HepG2 (cell line): ENCODE results near the gene PRKN. TPM values are rescaled to one million over a fixed set of nuclear protein-coding genes. Genes with fewer than 3 reads are reported as not detected.

Source experiments
- ATAC-seq: fragments of 200-7000 bp; cut with Tn5 transposase; 3 replicates; pipeline ENCODE4 v1.9.1; 2020; ENCODE audit warnings: mild to moderate bottlenecking, moderate library complexity
- BruUV-seq: library from RNA; stranded (reverse); fragments of 400-500 nt; replicated peaks from 2 replicates; lab custom pipeline; 2021; lab: Mats Ljungman, UMichigan
- CTCF ChIA-PET: fragments of 300-600 bp; formaldehyde crosslinking; extraction: SDS; loops from one replicate; lab custom pipeline; 2021; ENCODE audit warnings: low total read pairs, inconsistent platforms, low intra/inter-chr PET ratio; lab: Yijun Ruan, JAX
- POLR2A ChIA-PET: fragments of 350-600 bp; sonication (Branson Sonifier 250); formaldehyde crosslinking; loops from one replicate; lab custom pipeline; 2020; ENCODE audit warnings: antibody characterized with exemption, inconsistent platforms; lab: Yijun Ruan, JAX
- DNase-seq: peaks from one replicate; pipeline ENCODE4 v3.0.0-alpha.2; 2015; ENCODE audit warnings: low spot score
- FAIRE-seq: peaks from 3 replicates; lab custom pipeline; 2011; peaks lifted over from hg19 to GRCh38; lab: Jason Lieb, UNC
- H2AFZ ChIP-seq: one replicate; pipeline ENCODE4 v1.6.1; 2011; ENCODE audit warnings: low read length, inconsistent platforms
- H3K27ac ChIP-seq: fragments of 300-600 bp; 3 replicates; pipeline ENCODE4 v1.8.0; 2011; ENCODE audit warnings: mixed run types, mild to moderate bottlenecking, mixed read lengths, low read length, inconsistent platforms; ENCODE audit not compliant: insufficient read depth; ENCODE audit errors: extremely low read length
- H3K27me3 ChIP-seq, 2 experiments: fragments of 200-600 bp in 1 of 2; 2 replicates in 1 of 2; 3 replicates in 1 of 2; pipeline versions ENCODE4 v1.6.0 to v1.8.0; 2011; ENCODE audit warnings: low read length in 2 of 2, mild to moderate bottlenecking in 2 of 2, moderate library complexity in 2 of 2, inconsistent platforms in 1 of 2; ENCODE audit not compliant: insufficient read depth in 2 of 2, control insufficient read depth in 1 of 2
- H3K36me3 ChIP-seq, 2 experiments: fragments of 200-600 bp in 1 of 2; replicated peaks in 1 of 2; 2 replicates in 1 of 2; 3 replicates in 1 of 2; pipeline versions ENCODE4 v1.5.1 to v1.8.0; 2011; ENCODE audit warnings: low read length in 2 of 2, inconsistent platforms in 1 of 2; ENCODE audit not compliant: insufficient read depth in 2 of 2, control insufficient read depth in 1 of 2
- H3K4me1 ChIP-seq: 2 replicates; pipeline ENCODE4 v1.5.1; 2012; ENCODE audit warnings: low read length, inconsistent platforms; ENCODE audit not compliant: insufficient read depth
- H3K4me2 ChIP-seq: 2 replicates; pipeline ENCODE4 v1.6.0; 2011; ENCODE audit warnings: low read depth, low read length, inconsistent platforms
- H3K4me3 ChIP-seq, 3 experiments: fragments of 200-600 bp in 1 of 3; sonication (generic), shearing (Covaris generic) in 1 of 3; replicated peaks in 1 of 3; 2 replicates each; pipeline ENCODE4 v1.5.1; 2011 to 2016; ENCODE audit warnings: low read length in 3 of 3, inconsistent platforms in 2 of 3, low read depth in 2 of 3, mild to moderate bottlenecking in 2 of 3, control low read depth in 1 of 3, mixed read lengths in 1 of 3; ENCODE audit not compliant: insufficient read depth in 1 of 3
- H3K79me2 ChIP-seq: one replicate; pipeline ENCODE4 v1.6.1; 2011; ENCODE audit warnings: low read length, inconsistent platforms; ENCODE audit not compliant: insufficient read depth
- H3K9ac ChIP-seq: 2 replicates; pipeline ENCODE4 v1.6.0; 2011; ENCODE audit warnings: mild to moderate bottlenecking, low read depth, low read length, inconsistent platforms; ENCODE audit not compliant: insufficient read depth
- H3K9me3 ChIP-seq: 2 replicates; pipeline ENCODE4 v1.5.1; 2012; ENCODE audit warnings: mild to moderate bottlenecking, low read length
- H4K20me1 ChIP-seq: 2 replicates; pipeline ENCODE4 v1.6.0; 2011; ENCODE audit warnings: inconsistent platforms, mild to moderate bottlenecking, low read length, moderate library complexity; ENCODE audit not compliant: insufficient read depth
- ATF1 ChIP-seq: IDR thresholded peaks from 2 replicates; pipeline ENCODE4 v1.6.1; 2016; ENCODE audit warnings: mild to moderate bottlenecking, control low read depth
- CREB1 ChIP-seq, 2 experiments: fragments of 450-650 bp in 1 of 2; IDR thresholded peaks; 2 replicates each; pipeline ENCODE4 v1.6.1; 2016 to 2017; ENCODE audit warnings: control low read depth in 1 of 2, mild to moderate bottlenecking in 1 of 2, missing compliant biosample characterization in 1 of 2, missing genetic modification characterization in 1 of 2
- GRHL1 ChIP-seq: sonication (generic); formaldehyde crosslinking; conservative IDR thresholded peaks from 2 replicates; pipeline ENCODE4 v1.8.0; 2022; ENCODE audit warnings: missing genetic modification reagents
- HNRNPH1 ChIP-seq: fragments of 200-400 bp; formaldehyde crosslinking; optimal IDR thresholded peaks from 2 replicates; pipeline ENCODE3; 2017; ENCODE audit warnings: mild to moderate bottlenecking, low read depth, low read length
- KMT2A ChIP-seq: sonication (generic); formaldehyde crosslinking; IDR thresholded peaks from 2 replicates; pipeline ENCODE4 v1.4.0; 2020; ENCODE audit warnings: missing genetic modification reagents
- MAFG ChIP-seq: sonication (generic); formaldehyde crosslinking; IDR thresholded peaks from 2 replicates; pipeline ENCODE4 v1.5.1; 2020; ENCODE audit warnings: mild to moderate bottlenecking, missing genetic modification reagents
- MEIS2 ChIP-seq: sonication (generic); formaldehyde crosslinking; IDR thresholded peaks from 2 replicates; pipeline ENCODE4 v1.9.0; 2021; ENCODE audit warnings: mild to moderate bottlenecking, missing genetic modification reagents
- TFAP4 ChIP-seq: sonication (generic); IDR thresholded peaks from 2 replicates; pipeline ENCODE4 v1.6.1; 2016; ENCODE audit warnings: low read depth, borderline replicate concordance
- ZFP36L2 ChIP-seq: sonication (generic); formaldehyde crosslinking; IDR thresholded peaks from 2 replicates; pipeline ENCODE4 v1.4.0; 2020; ENCODE audit warnings: missing genetic modification reagents
- ZIK1 ChIP-seq: sonication (generic); formaldehyde crosslinking; IDR thresholded peaks from 2 replicates; pipeline ENCODE4 v1.5.0; 2020; ENCODE audit warnings: mild to moderate bottlenecking, low read depth, missing genetic modification reagents, borderline replicate concordance
- ZNF552 ChIP-seq: sonication (generic); formaldehyde crosslinking; IDR thresholded peaks from 2 replicates; pipeline ENCODE4 v1.9.0; 2022; ENCODE audit warnings: missing genetic modification reagents, mild to moderate bottlenecking, borderline replicate concordance
- ZNF556 ChIP-seq: sonication (generic); formaldehyde crosslinking; IDR thresholded peaks from 2 replicates; pipeline ENCODE4 v1.4.0; 2020; ENCODE audit warnings: mild to moderate bottlenecking, missing genetic modification reagents, borderline replicate concordance
- WGBS: methylation state at CpG from one replicate; pipeline ENCODE4 v1.1.6; 2017; ENCODE audit warnings: low lambda C conversion rate; 5-methylcytosine and 5-hydroxymethylcytosine counted together
- in situ Hi-C: cut with HindIII; loops from 2 replicates; pipeline ENCODE4 v1.10.0; 2017; ENCODE audit warnings: low pct_unique_long_range_greater_than_20kb; ENCODE audit not compliant: extremely low pct_ligation_motif_present
- intact Hi-C: fragments of 100-400 bp; cut with micrococcal nuclease; formaldehyde crosslinking; loops from one replicate; pipeline ENCODE4 v1.10.0; 2022; ENCODE audit not compliant: unreplicated experiment
- polyA plus RNA-seq, 8 experiments: library from polyadenylated mRNA; depleted of rRNA in 3 of 8; stranded (reverse) in 7 of 8; unstranded in 1 of 8; fragments of >200 nt; fragmentation: Illumina TruSeq in 4 of 8; extraction: Trizol in 4 of 8; gene quantifications; 2 replicates each; pipeline versions ENCODE4 v1.2.1 to v1.2.3, GENCODE V29; 2011 to 2016; ENCODE audit warnings: low read depth in 4 of 8, missing spikeins in 1 of 8, mixed read lengths in 1 of 8; ENCODE audit not compliant: insufficient read depth in 1 of 8
- total RNA-seq, 5 experiments: library from RNA; depleted of rRNA; stranded (reverse); fragments of >200 nt; fragmentation: Illumina TruSeq; extraction: Trizol; gene quantifications; 2 replicates each; pipeline ENCODE4 v1.2.3, GENCODE V29; 2016; ENCODE audit warnings: low read depth in 1 of 5
- TF ChIP-seq, protein P1 (sequence below): sonication (generic); formaldehyde crosslinking; conservative IDR thresholded peaks from 2 replicates; pipeline ENCODE4 v1.4.0; 2020; ENCODE audit warnings: missing genetic modification reagents
- TF ChIP-seq, protein P2 (sequence below): sonication (generic); formaldehyde crosslinking; IDR thresholded peaks from 2 replicates; pipeline ENCODE4 v1.4.0; 2020; ENCODE audit warnings: missing genetic modification reagents

PRKN gene
- total and polyA plus RNA-seq, 2 of the 13 experiments (the other 11 are each of a cell fraction or from before 2014, with no cell fraction given), result 0.31 to 0.44 TPM

GRCh38 chr6:162325826-162326225 is 401.7 kb downstream of the PRKN start:
- peaks cover 39% of the 10 kb centered on the region for H3K9me3 ChIP-seq
- H3K4me3 ChIP-seq, result no peak overlapping the region
- H2AFZ ChIP-seq, result no peak overlapping the region
- H3K27me3 ChIP-seq, result no peaks in the 10 kb centered on the region
- TF ChIP-seq ZNF552 (CRISPR knock-in tag) (no peak), TFAP4 (no peak), ZFP36L2 (CRISPR knock-in tag) (no peak), CREB1 (IDR thresholded peaks at IDR 0.05) (no peak), CREB1 (CRISPR knock-in tag; IDR thresholded peaks at IDR 0.05) (no peak), ATF1 (CRISPR knock-in tag) (no peak), GRHL1 (CRISPR knock-in tag) (no peak), KMT2A (CRISPR knock-in tag) (no peak), HNRNPH1 (no peak), ZNF556 (no peak), ZIK1 (no peak), MAFG (CRISPR knock-in tag) (no peak), MEIS2 (CRISPR knock-in tag) (no peak)
- TF ChIP-seq, protein P1, sequence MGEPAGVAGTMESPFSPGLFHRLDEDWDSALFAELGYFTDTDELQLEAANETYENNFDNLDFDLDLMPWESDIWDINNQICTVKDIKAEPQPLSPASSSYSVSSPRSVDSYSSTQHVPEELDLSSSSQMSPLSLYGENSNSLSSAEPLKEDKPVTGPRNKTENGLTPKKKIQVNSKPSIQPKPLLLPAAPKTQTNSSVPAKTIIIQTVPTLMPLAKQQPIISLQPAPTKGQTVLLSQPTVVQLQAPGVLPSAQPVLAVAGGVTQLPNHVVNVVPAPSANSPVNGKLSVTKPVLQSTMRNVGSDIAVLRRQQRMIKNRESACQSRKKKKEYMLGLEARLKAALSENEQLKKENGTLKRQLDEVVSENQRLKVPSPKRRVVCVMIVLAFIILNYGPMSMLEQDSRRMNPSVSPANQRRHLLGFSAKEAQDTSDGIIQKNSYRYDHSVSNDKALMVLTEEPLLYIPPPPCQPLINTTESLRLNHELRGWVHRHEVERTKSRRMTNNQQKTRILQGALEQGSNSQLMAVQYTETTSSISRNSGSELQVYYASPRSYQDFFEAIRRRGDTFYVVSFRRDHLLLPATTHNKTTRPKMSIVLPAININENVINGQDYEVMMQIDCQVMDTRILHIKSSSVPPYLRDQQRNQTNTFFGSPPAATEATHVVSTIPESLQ (CRISPR knock-in tag), result no peak
- TF ChIP-seq, protein P2, sequence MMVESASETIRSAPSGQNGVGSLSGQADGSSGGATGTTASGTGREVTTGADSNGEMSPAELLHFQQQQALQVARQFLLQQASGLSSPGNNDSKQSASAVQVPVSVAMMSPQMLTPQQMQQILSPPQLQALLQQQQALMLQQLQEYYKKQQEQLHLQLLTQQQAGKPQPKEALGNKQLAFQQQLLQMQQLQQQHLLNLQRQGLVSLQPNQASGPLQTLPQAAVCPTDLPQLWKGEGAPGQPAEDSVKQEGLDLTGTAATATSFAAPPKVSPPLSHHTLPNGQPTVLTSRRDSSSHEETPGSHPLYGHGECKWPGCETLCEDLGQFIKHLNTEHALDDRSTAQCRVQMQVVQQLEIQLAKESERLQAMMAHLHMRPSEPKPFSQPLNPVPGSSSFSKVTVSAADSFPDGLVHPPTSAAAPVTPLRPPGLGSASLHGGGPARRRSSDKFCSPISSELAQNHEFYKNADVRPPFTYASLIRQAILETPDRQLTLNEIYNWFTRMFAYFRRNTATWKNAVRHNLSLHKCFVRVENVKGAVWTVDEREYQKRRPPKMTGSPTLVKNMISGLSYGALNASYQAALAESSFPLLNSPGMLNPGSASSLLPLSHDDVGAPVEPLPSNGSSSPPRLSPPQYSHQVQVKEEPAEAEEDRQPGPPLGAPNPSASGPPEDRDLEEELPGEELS (CRISPR knock-in tag), result no peak
- BruUV-seq, result no TSS peak
- FAIRE-seq (no peak), ATAC-seq (no peak), DNase-seq (no peak)
- CTCF ChIA-PET, result no interaction called here
- POLR2A ChIA-PET, result no interaction called here
- H3K79me2 ChIP-seq, result no peaks in the 10 kb centered on the region
- no peak overlapping the region for H3K27ac ChIP-seq
- no peak overlapping the region for H3K4me2 ChIP-seq
- H4K20me1 ChIP-seq, result no peaks in the 10 kb centered on the region
- 22% methylated on average over 4 of the region's 4 CpGs for WGBS
- no peak overlapping the region for H3K9ac ChIP-seq
- intact Hi-C loops (no loop called here), in situ Hi-C loops (no loop called here)
- no peaks in the 10 kb centered on the region for H3K36me3 ChIP-seq
- H3K4me1 ChIP-seq, result no peaks in the 10 kb centered on the region
